OCI-LY3 (cell line): ENCODE measurements around the gene ZNF747.

ENCODE experiments used
- EZH2phosphoT487 ChIP-seq: fragments of 200-600 bp; shearing (Covaris generic); IDR thresholded peaks from 2 replicates; pipeline ENCODE4 v1.6.1; 2018; ENCODE audit warnings: antibody characterized with exemption, mixed run types, low read depth
- TF ChIP-seq, protein P1 (sequence below): fragments of 200-600, 300-600 bp; sonication (generic); IDR thresholded peaks from 2 replicates; pipeline ENCODE4 v1.5.1; 2014; ENCODE audit warnings: antibody characterized with exemption, low read length, low read depth

DNA sequence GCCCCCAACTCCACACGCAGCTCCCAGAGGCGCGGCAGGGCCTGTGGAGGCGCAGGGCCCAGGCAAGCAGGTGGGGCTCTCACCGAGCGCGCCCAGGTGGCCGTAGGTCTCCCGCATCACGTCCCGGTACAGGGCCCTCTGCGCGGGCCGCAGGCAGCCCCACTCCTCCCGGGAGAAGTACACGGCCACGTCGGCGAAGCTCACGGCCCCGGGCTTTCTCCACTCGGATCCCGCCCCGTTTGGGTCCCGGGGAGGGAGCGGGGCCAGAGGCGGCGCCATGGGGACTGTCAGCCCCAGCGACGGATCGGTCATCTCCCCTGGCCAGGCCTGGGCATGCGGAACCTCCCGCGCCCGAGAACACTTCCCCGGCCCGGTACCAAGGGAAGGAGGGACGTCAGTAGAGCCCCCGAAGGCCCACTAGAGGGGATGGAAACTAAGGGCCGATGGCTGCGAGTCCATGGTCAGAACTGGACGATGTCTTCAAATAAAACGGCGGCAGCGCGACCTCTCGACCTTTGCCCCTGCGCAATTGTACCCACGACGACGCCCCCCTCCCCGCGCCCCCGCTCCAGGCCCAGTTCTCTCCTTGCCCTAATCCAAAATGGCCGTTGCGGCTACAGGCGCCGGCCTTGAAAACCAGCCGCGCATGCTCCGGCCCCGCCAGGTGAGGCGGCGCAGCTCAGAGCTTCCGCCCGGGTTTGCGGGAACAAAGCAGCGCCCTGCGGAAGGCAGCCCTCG, at the start of gene ZNF747:
- TF ChIP-seq, protein P1, sequence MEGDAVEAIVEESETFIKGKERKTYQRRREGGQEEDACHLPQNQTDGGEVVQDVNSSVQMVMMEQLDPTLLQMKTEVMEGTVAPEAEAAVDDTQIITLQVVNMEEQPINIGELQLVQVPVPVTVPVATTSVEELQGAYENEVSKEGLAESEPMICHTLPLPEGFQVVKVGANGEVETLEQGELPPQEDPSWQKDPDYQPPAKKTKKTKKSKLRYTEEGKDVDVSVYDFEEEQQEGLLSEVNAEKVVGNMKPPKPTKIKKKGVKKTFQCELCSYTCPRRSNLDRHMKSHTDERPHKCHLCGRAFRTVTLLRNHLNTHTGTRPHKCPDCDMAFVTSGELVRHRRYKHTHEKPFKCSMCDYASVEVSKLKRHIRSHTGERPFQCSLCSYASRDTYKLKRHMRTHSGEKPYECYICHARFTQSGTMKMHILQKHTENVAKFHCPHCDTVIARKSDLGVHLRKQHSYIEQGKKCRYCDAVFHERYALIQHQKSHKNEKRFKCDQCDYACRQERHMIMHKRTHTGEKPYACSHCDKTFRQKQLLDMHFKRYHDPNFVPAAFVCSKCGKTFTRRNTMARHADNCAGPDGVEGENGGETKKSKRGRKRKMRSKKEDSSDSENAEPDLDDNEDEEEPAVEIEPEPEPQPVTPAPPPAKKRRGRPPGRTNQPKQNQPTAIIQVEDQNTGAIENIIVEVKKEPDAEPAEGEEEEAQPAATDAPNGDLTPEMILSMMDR, result 0 out of 2 replicates have a peak, but pooled peaks have one; percentile 4
- TF ChIP-seq EZH2phosphoT487, result no peak
